IMR-90 (cell line): ENCODE results near the gene PLEKHH2. TPM values are rescaled to one million over a fixed set of nuclear protein-coding genes. Genes with fewer than 3 reads are reported as not detected.

ENCODE experiments used
- ATAC-seq: fragments of 200-7000 bp; cut with Tn5 transposase; 2 replicates; pipeline ENCODE4 v1.9.1; 2020; ENCODE audit warnings: low read depth, mild to moderate bottlenecking, moderate library complexity
- BruUV-seq: library from RNA; stranded (reverse); fragments of 400-500 nt; replicated peaks from 2 replicates; lab custom pipeline; 2021; lab: Mats Ljungman, UMichigan
- CTCF ChIA-PET: fragments of 300-600 bp; formaldehyde crosslinking; extraction: SDS; loops from one replicate; lab custom pipeline; 2021; ENCODE audit warnings: antibody characterized with exemption; lab: Yijun Ruan, JAX
- POLR2A ChIA-PET: fragments of 300-600 bp; sonication (Branson Sonifier 250); formaldehyde crosslinking; loops from one replicate; lab custom pipeline; 2022; ENCODE audit warnings: antibody characterized with exemption; ENCODE audit not compliant: unreplicated experiment; lab: Charles Lee
- DNase-seq: peaks from one replicate; pipeline ENCODE4 v3.0.0; 2013
- H2AFZ ChIP-seq: replicated peaks from 2 replicates; pipeline ENCODE3; 2013; ENCODE audit warnings: low read length, mild to moderate bottlenecking; ENCODE audit not compliant: poor library complexity
- H2AK5ac ChIP-seq: 2 replicates; pipeline ENCODE4 v1.6.1; 2013; ENCODE audit warnings: low read depth, low read length, inconsistent platforms
- H2AK9ac ChIP-seq: replicated peaks from 2 replicates; pipeline ENCODE3; 2013; ENCODE audit warnings: mild to moderate bottlenecking, low read depth, low read length, moderate library complexity; ENCODE audit not compliant: poor library complexity
- H2BK120ac ChIP-seq: 2 replicates; pipeline ENCODE4 v1.6.1; 2013; ENCODE audit warnings: low read depth, low read length, inconsistent platforms
- H2BK15ac ChIP-seq: 3 replicates; pipeline ENCODE4 v1.6.1; 2013; ENCODE audit warnings: low read depth, low read length, inconsistent platforms
- H2BK20ac ChIP-seq: 2 replicates; pipeline ENCODE4 v1.6.1; 2013; ENCODE audit warnings: low read depth, mild to moderate bottlenecking, inconsistent platforms, low read length, moderate library complexity
- H2BK5ac ChIP-seq: 2 replicates; pipeline ENCODE4 v1.6.1; 2013; ENCODE audit warnings: mild to moderate bottlenecking, low read depth, low read length, inconsistent platforms; ENCODE audit not compliant: poor library complexity, severe bottlenecking
- H3K14ac ChIP-seq: replicated peaks from 2 replicates; pipeline ENCODE4 v1.6.1; 2013; ENCODE audit warnings: low read depth, low read length, inconsistent platforms
- H3K18ac ChIP-seq: 2 replicates; pipeline ENCODE4 v1.6.1; 2013; ENCODE audit warnings: low read depth, low read length, control low read depth
- H3K23ac ChIP-seq: 2 replicates; pipeline ENCODE4 v1.6.1; 2013; ENCODE audit warnings: low read depth, low read length, inconsistent platforms
- H3K27ac ChIP-seq: 2 replicates; pipeline ENCODE4 v1.5.1; 2013; ENCODE audit warnings: mild to moderate bottlenecking, control low read depth, low read length; ENCODE audit not compliant: insufficient read depth
- H3K27me3 ChIP-seq: 2 replicates; pipeline ENCODE4 v1.6.1; 2013; ENCODE audit warnings: low read length; ENCODE audit not compliant: control insufficient read depth, insufficient read depth
- H3K36me3 ChIP-seq: 2 replicates; pipeline ENCODE4 v1.6.1; 2013; ENCODE audit warnings: low read length, mixed read lengths; ENCODE audit not compliant: control insufficient read depth, insufficient read depth
- H3K4ac ChIP-seq: 2 replicates; pipeline ENCODE4 v1.6.1; 2013; ENCODE audit warnings: low read depth, low read length, inconsistent platforms
- H3K4me1 ChIP-seq: 2 replicates; pipeline ENCODE4 v1.6.1; 2013; ENCODE audit warnings: low read length, mixed read lengths; ENCODE audit not compliant: control insufficient read depth, insufficient read depth
- H3K4me2 ChIP-seq: 2 replicates; pipeline ENCODE4 v1.6.1; 2013; ENCODE audit warnings: low read depth, mild to moderate bottlenecking, control low read depth, low read length, moderate library complexity
- H3K4me3 ChIP-seq: 2 replicates; pipeline ENCODE4 v1.5.1; 2013; ENCODE audit warnings: low read depth, mild to moderate bottlenecking, control low read depth, low read length, moderate library complexity; ENCODE audit not compliant: insufficient read depth
- H3K56ac ChIP-seq: 2 replicates; pipeline ENCODE4 v1.6.1; 2013; ENCODE audit warnings: low read length, inconsistent platforms; ENCODE audit not compliant: insufficient read depth; ENCODE audit errors: extremely low read depth
- H3K79me1 ChIP-seq, 2 experiments: 2 replicates each; pipeline ENCODE4 v1.6.1; 2013; ENCODE audit warnings: low read length in 2 of 2, inconsistent platforms in 1 of 2, low read depth in 1 of 2
- H3K9ac ChIP-seq: 2 replicates; pipeline ENCODE4 v1.6.1; 2013; ENCODE audit warnings: low read depth, low read length, control low read depth
- H3K9me1 ChIP-seq: 2 replicates; pipeline ENCODE4 v1.6.1; 2013; ENCODE audit warnings: low read length, inconsistent platforms; ENCODE audit not compliant: insufficient read depth
- H3K9me3 ChIP-seq: 2 replicates; pipeline ENCODE4 v1.6.1; 2013; ENCODE audit warnings: low read length; ENCODE audit not compliant: control insufficient read depth, insufficient read depth
- H4K20me1 ChIP-seq: 2 replicates; pipeline ENCODE4 v1.6.1; 2013; ENCODE audit warnings: low read length, inconsistent platforms; ENCODE audit not compliant: insufficient read depth
- H4K5ac ChIP-seq: 2 replicates; pipeline ENCODE4 v1.6.1; 2013; ENCODE audit warnings: mild to moderate bottlenecking, low read depth, low read length, control low read depth
- H4K8ac ChIP-seq, 2 experiments: 2 replicates each; pipeline ENCODE4 v1.6.1; 2013; ENCODE audit warnings: low read depth in 2 of 2, low read length in 2 of 2, control low read depth in 1 of 2, inconsistent platforms in 1 of 2
- H4K91ac ChIP-seq: 2 replicates; pipeline ENCODE4 v1.6.1; 2013; ENCODE audit warnings: low read depth, low read length, inconsistent platforms; ENCODE audit not compliant: insufficient read depth
- CEBPB ChIP-seq: IDR thresholded peaks from 2 replicates; pipeline ENCODE4 v1.6.1; 2012; ENCODE audit warnings: low read depth, low read length, improper control_type of control experiment
- CTCF ChIP-seq: conservative IDR thresholded peaks from 2 replicates; pipeline ENCODE4 v1.5.1; 2012; ENCODE audit warnings: mild to moderate bottlenecking, low read depth, low read length, improper control_type of control experiment
- FOS ChIP-seq: fragments of 150-350 bp; IDR thresholded peaks from 2 replicates; pipeline ENCODE4 v1.6.1; 2016; ENCODE audit warnings: low read depth, low read length
- MXI1 ChIP-seq: IDR thresholded peaks from 2 replicates; pipeline ENCODE4 v1.6.1; 2012; ENCODE audit warnings: low read depth, mild to moderate bottlenecking, low read length, moderate library complexity, borderline replicate concordance
- NFE2L2 ChIP-seq: fragments of 150-350 bp; IDR thresholded peaks from 2 replicates; pipeline ENCODE4 v1.6.1; 2016; ENCODE audit warnings: low read depth, mild to moderate bottlenecking, low read length
- POLR2A ChIP-seq: IDR thresholded peaks from 2 replicates; pipeline ENCODE4 v1.6.1; 2012; ENCODE audit warnings: mild to moderate bottlenecking, low read depth, low read length
- RAD21 ChIP-seq: IDR thresholded peaks from 2 replicates; pipeline ENCODE4 v1.6.1; 2012; ENCODE audit warnings: low read length, improper control_type of control experiment
- SMC3 ChIP-seq: fragments of 150-350 bp; IDR thresholded peaks from 2 replicates; pipeline ENCODE4 v1.6.1; 2016; ENCODE audit warnings: low read depth, mild to moderate bottlenecking, antibody characterized with exemption, low read length, moderate library complexity
- USF2 ChIP-seq: fragments of 150-350 bp; IDR thresholded peaks from 2 replicates; pipeline ENCODE4 v1.6.1; 2017; ENCODE audit warnings: mild to moderate bottlenecking, antibody characterized with exemption, low read length, low read depth
- WGBS, 2 experiments: methylation state at CpG; one replicate each; pipeline versions ENCODE4 v1.1.5 to v1.1.7; 2013; ENCODE audit warnings: missing lambda C conversion rate in 2 of 2; ENCODE audit not compliant: insufficient read length in 1 of 2; ENCODE audit errors: extremely low coverage in 2 of 2; 5-methylcytosine and 5-hydroxymethylcytosine counted together
- dilution Hi-C: fragments of 300-500 bp; cut with HindIII; formaldehyde crosslinking; loops from one replicate; pipeline ENCODE4 v1.14.3; 2018; ENCODE audit warnings: low sequenced_read_pairs; ENCODE audit not compliant: unreplicated experiment
- in situ Hi-C: fragments of 300-500 bp; cut with MboI; formaldehyde crosslinking; loops from 3 replicates; pipeline ENCODE4 v1.14.3; 2019; ENCODE audit warnings: low sequenced_read_pairs, inconsistent platforms, mixed read lengths
- intact Hi-C: fragments of 100-400 bp; cut with micrococcal nuclease; formaldehyde crosslinking; loops from 2 replicates; pipeline ENCODE4 v1.10.0; 2022
- polyA plus RNA-seq, 3 experiments: library from polyadenylated mRNA; depleted of rRNA; stranded (reverse); fragments of >200 nt; gene quantifications; 2 replicates each; pipeline ENCODE4 v1.2.3, GENCODE V29; 2012; ENCODE audit warnings: low replicate concordance in 1 of 3
- total RNA-seq: library from RNA; depleted of rRNA; stranded (reverse); fragments of >200 nt; gene quantifications from 2 replicates; pipeline ENCODE4 v1.2.3, GENCODE V29; 2012

PLEKHH2 gene
- total and polyA plus RNA-seq, 2 of the 4 experiments (the other 2 are of a cell fraction) = 2.0 to 3.3 TPM

GRCh38 chr2:43778233-43778632 is 141.2 kb downstream of the PLEKHH2 start:
- CTCF ChIA-PET = interaction anchor here (0.6 kb wide), 1 partner anchor 106 kb away, joined by 3 read pairs; no protein-coding TSS in a partner anchor
- intact Hi-C loops = no loop called here
- in situ Hi-C loops = no loop called here
- Histone ChIP-seq H3K4me3 (no peak overlapping the region), H4K20me1 (no peaks in the 10 kb centered on the region), H3K18ac (no peak overlapping the region), H3K4me2 (no peak overlapping the region), H3K56ac (no peak overlapping the region), H2BK15ac (no peak overlapping the region), H3K79me1 (peaks cover 4 to 10% of the 10 kb centered on the region in 2 experiments; a peak in 3 of 4 replicates), H2BK5ac (no peak overlapping the region), H2BK20ac (no peak overlapping the region), H4K5ac (no peak overlapping the region), H3K27me3 (no peaks in the 10 kb centered on the region), H4K8ac (no peak overlapping the region), H3K23ac (no peak overlapping the region), H2AK9ac (no peak overlapping the region), H3K36me3 (peaks cover 9% of the 10 kb centered on the region), H3K9me1 (0 out of 2 replicates have a peak, but pooled peaks cover 3% of the 10 kb centered on the region), H3K9me3 (no peaks in the 10 kb centered on the region), H2AK5ac (no peak overlapping the region), H3K4me1 (peaks cover 2% of the 10 kb centered on the region), H3K14ac (no peak overlapping the region), H2AFZ (no peak overlapping the region), H3K4ac (no peak overlapping the region), H3K27ac (no peak overlapping the region), H2BK120ac (no peak overlapping the region), H4K91ac (no peak overlapping the region), H3K9ac (no peak overlapping the region)
- DNase-seq (no peak), ATAC-seq (no peak)
- POLR2A ChIA-PET = interaction anchor here (0.6 kb wide), 1 partner anchor 128 kb away, joined by 5 read pairs; no protein-coding TSS in a partner anchor
- no TSS peak for BruUV-seq
- no CpG with 5 or more reads among the region's 8 CpGs for WGBS, 2 experiments
- dilution Hi-C loops = no loop called here
- no peak for TF ChIP-seq SMC3
- no peak for TF ChIP-seq NFE2L2
- TF ChIP-seq POLR2A = no peak
- no peak for TF ChIP-seq CEBPB
- no peak for TF ChIP-seq RAD21
- no peak for TF ChIP-seq MXI1
- no peak for TF ChIP-seq FOS
- no peak for TF ChIP-seq USF2
- TF ChIP-seq CTCF = no peak
